ENCODE measurements around the gene PHF21B.

GRCh38 chr22:44990810-44991209 lies 19.0 kb downstream of the PHF21B start:
- TF ChIP-seq GATA3 (IDR thresholded peaks at IDR 0.05; ENCODE audit: low read depth, low read length) (no peak), GATA2 (IDR thresholded peaks at IDR 0.05; ENCODE audit: low read depth, low read length) (no peak)

Measured in SH-SY5Y (cell line).